ENCODE measurements around the gene NFE2L2. TPM values are rescaled to one million over a fixed set of nuclear protein-coding genes. Genes with fewer than 3 reads are reported as not detected.

NFE2L2 gene
- total and polyA plus RNA-seq, 7 donors, result 46.7 to 103 (median 88.3) TPM

DNA sequence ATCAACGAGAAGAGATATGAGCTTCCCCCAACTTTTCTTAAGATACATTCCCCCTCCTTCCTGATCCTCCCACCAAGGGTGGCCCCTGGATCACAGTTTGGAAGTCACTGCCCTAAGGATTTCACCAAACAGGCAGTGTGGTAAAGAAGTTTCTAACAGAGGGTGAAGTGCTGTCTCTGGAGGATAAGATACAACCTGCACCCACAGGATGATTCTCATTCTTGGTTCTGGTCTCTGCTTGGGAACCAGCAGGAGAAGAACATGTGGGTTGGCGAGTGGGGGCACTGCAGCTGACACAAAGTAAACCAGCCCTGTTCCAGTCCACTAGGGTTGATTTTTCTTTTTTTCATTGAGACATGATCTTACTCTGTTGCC is 9.3 kb downstream of the NFE2L2 start:
- Histone ChIP-seq H3K36me3 (no peaks in the 10 kb centered on the region), H3K27ac (peak overlapping the region in 2 of 4 donors; percentile 3 to 72), H3K27me3 (no peaks in the 10 kb centered on the region), H3K4me1 (peaks cover 0 to 97% (median 90%) of the 10 kb centered on the region in 4 donors), H3K9me3 (no peaks in the 10 kb centered on the region), H3K4me3 (no peak overlapping the region)
- no peak for DNase-seq
- TF ChIP-seq POLR2A (IDR thresholded peaks at IDR 0.05) (no peak), EP300 (IDR thresholded peaks at IDR 0.05) (no peak), POLR2AphosphoS5 (IDR thresholded peaks at IDR 0.05) (no peak), CTCF (IDR thresholded peaks at IDR 0.05) (no peak)
- intact Hi-C loops (cut with DNase I), result no loop called here
- 27 to 67% methylated on average over 2 of the region's 2 CpGs for WGBS, 2 donors

- peak overlapping the region in 2 of 4 donors; percentile 57 to 72 for H3K27ac ChIP-seq
- no peak for TF ChIP-seq POLR2AphosphoS5 (IDR thresholded peaks at IDR 0.05)
- no peak for TF ChIP-seq EP300 (IDR thresholded peaks at IDR 0.05)
- no peak for TF ChIP-seq CTCF (IDR thresholded peaks at IDR 0.05)
- TF ChIP-seq POLR2A (IDR thresholded peaks at IDR 0.05), result no peak
- no peaks in the 10 kb centered on the region for H3K9me3 ChIP-seq
- 13 to 59% methylated on average over 11 of the region's 11 CpGs for WGBS, 2 donors
- intact Hi-C loops (cut with DNase I), result no loop called here
- H3K27me3 ChIP-seq, result no peaks in the 10 kb centered on the region
- peaks cover 0 to 97% (median 86%) of the 10 kb centered on the region in 4 donors for H3K4me1 ChIP-seq
- DNase-seq, result peak; percentile 67
- H3K4me3 ChIP-seq, result no peak overlapping the region
- no peaks in the 10 kb centered on the region for H3K36me3 ChIP-seq
These were observed 9.9 kb downstream of the NFE2L2 start for GRCh38 chr2:177254433-177255226.

GRCh38 chr2:177253704-177254103 is 10.8 kb downstream of the NFE2L2 start:
- DNase-seq, result no peak
- intact Hi-C loops (cut with DNase I), result no loop called here
- 60 to 86% methylated on average over 3 of the region's 3 CpGs for WGBS, 2 donors
- H3K4me1 ChIP-seq, result peaks cover 0 to 97% (median 84%) of the 10 kb centered on the region in 4 donors
- no peaks in the 10 kb centered on the region for H3K27me3 ChIP-seq
- no peaks in the 10 kb centered on the region for H3K9me3 ChIP-seq
- no peak overlapping the region for H3K4me3 ChIP-seq
- H3K36me3 ChIP-seq, result no peaks in the 10 kb centered on the region
- TF ChIP-seq CTCF (IDR thresholded peaks at IDR 0.05) (no peak), EP300 (IDR thresholded peaks at IDR 0.05) (no peak), POLR2AphosphoS5 (IDR thresholded peaks at IDR 0.05) (no peak), POLR2A (IDR thresholded peaks at IDR 0.05) (no peak)
- peak overlapping the region in 2 of 4 donors; percentile 57 to 72 for H3K27ac ChIP-seq

DNA sequence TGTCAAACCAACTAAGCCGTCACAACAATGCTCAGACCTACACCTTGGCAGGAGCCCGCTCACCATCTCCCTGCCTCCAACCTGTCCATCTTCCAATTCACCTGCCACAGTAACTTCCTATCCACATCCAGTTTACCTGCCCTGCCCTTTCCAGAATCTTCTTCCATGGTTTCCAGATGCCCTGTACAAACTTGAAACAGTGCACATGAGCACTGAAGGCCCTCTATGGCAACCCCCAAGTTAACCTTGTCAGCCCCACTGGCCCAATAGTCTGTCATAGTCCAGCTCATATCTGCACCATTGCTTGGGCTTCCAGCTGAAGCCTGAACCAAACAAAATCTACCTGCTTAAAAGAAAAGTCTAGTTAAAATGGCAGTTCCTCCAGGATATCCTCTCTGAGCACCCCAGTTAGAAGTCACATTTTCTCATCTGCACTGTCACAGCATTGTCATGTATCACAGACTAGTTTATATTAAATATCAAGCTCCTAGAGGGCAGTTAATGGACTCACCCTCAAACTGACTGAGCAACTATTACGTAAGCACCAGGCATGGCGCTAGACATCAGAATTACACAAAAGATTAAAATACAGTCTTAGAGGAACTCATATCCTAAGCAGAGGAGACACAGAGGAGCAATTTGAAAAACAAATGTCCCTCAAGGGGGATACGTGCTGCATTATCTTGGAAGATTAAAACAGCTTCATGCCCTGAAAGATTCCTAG is 11.6 kb downstream of the NFE2L2 start:
- Histone ChIP-seq H3K4me1 (peaks cover 0 to 99% (median 90%) of the 10 kb centered on the region in 4 donors), H3K27me3 (no peaks in the 10 kb centered on the region), H3K27ac (peak overlapping the region; percentile 50 to 72 (median 60)), H3K9me3 (no peaks in the 10 kb centered on the region), H3K36me3 (no peaks in the 10 kb centered on the region), H3K4me3 (no peak overlapping the region)
- no peak for DNase-seq
- intact Hi-C loops (cut with DNase I), result no loop called here
- TF ChIP-seq CTCF (IDR thresholded peaks at IDR 0.05), result no peak
- TF ChIP-seq POLR2AphosphoS5 (IDR thresholded peaks at IDR 0.05), result no peak
- TF ChIP-seq EP300 (IDR thresholded peaks at IDR 0.05), result no peak
- no peak for TF ChIP-seq POLR2A (IDR thresholded peaks at IDR 0.05)
- WGBS, 2 donors, result 90 to 92% methylated on average over 5 of the region's 5 CpGs

Measured in sigmoid colon (tissue), 7 donors.